Smooth muscle cell (in vitro differentiated cells): ENCODE results near the gene TES. TPM values are rescaled to one million over a fixed set of nuclear protein-coding genes. Genes with fewer than 3 reads are reported as not detected.

ENCODE experiments used
- DNase-seq: peaks from one replicate; lab custom pipeline; 2025; ENCODE audit not compliant: unreplicated experiment; lab: John Stamatoyannopoulos, UW
- H2AFZ ChIP-seq: fragments of 200-600 bp; sonication (generic); 2 replicates; pipeline ENCODE4 v1.6.0; 2016; ENCODE audit warnings: antibody characterized with exemption, low read depth, mild to moderate bottlenecking
- H3F3A ChIP-seq: fragments of 200-600 bp; sonication (generic); 2 replicates; pipeline ENCODE4 v1.6.0; 2017; ENCODE audit warnings: antibody characterized with exemption, low read depth
- H3K27ac ChIP-seq: fragments of 200-600 bp; sonication (generic); 2 replicates; pipeline ENCODE4 v1.5.1; 2016; ENCODE audit warnings: low read depth, mild to moderate bottlenecking
- H3K27me3 ChIP-seq: fragments of 200-600 bp; sonication (generic); 2 replicates; pipeline ENCODE4 v1.6.1; 2016; ENCODE audit warnings: low read depth, mild to moderate bottlenecking
- H3K36me3 ChIP-seq: fragments of 200-600 bp; sonication (generic); 2 replicates; pipeline ENCODE4 v1.5.1; 2016; ENCODE audit warnings: low read depth
- H3K4me1 ChIP-seq: fragments of 200-600 bp; sonication (generic); 2 replicates; pipeline ENCODE4 v1.5.1; 2016; ENCODE audit warnings: low read depth
- H3K4me2 ChIP-seq: fragments of 200-600 bp; sonication (generic); 2 replicates; pipeline ENCODE4 v1.6.0; 2016; ENCODE audit warnings: mild to moderate bottlenecking
- H3K4me3 ChIP-seq: fragments of 200-600 bp; sonication (generic); 2 replicates; pipeline ENCODE4 v1.5.1; 2016; ENCODE audit warnings: mild to moderate bottlenecking
- H3K79me2 ChIP-seq: fragments of 200-600 bp; sonication (generic); 2 replicates; pipeline ENCODE4 v1.6.0; 2016; ENCODE audit warnings: low read depth, mild to moderate bottlenecking
- H3K9ac ChIP-seq: fragments of 200-600 bp; sonication (generic); 2 replicates; pipeline ENCODE4 v1.6.0; 2016; ENCODE audit warnings: low read depth
- H3K9me3 ChIP-seq: fragments of 200-600 bp; sonication (generic); replicated peaks from 2 replicates; pipeline ENCODE4 v1.5.1; 2016; ENCODE audit warnings: low read depth
- H4K20me1 ChIP-seq: fragments of 200-600 bp; sonication (generic); 2 replicates; pipeline ENCODE4 v1.6.0; 2016; ENCODE audit warnings: low read depth
- WGBS: methylation state at CpG from one replicate; pipeline ENCODE4 v1.1.7; 2016; ENCODE audit warnings: low lambda C conversion rate; 5-methylcytosine and 5-hydroxymethylcytosine counted together
- polyA plus RNA-seq: library from polyadenylated mRNA; unstranded; fragments of >200 nt; fragmentation: Nextera tagmentation; extraction: Ambion mirVana; gene quantifications from 2 replicates; pipeline ENCODE4 v1.2.1, GENCODE V29; 2016
- total RNA-seq: library from RNA; depleted of rRNA; stranded (reverse); fragments of >200 nt; gene quantifications from 2 replicates; pipeline ENCODE4 v1.2.3, GENCODE V29; 2014
- TF ChIP-seq, protein P1 (sequence below): fragments of 200-600 bp; sonication (generic); IDR thresholded peaks from 2 replicates; pipeline ENCODE4 v1.5.1; 2017; ENCODE audit warnings: borderline replicate concordance, mild to moderate bottlenecking, antibody characterized with exemption; ENCODE audit not compliant: insufficient read depth, poor library complexity, severe bottlenecking

The TES gene
- total and polyA plus RNA-seq, 2 experiments from 2014 or later: 74.6 to 149 TPM

DNA sequence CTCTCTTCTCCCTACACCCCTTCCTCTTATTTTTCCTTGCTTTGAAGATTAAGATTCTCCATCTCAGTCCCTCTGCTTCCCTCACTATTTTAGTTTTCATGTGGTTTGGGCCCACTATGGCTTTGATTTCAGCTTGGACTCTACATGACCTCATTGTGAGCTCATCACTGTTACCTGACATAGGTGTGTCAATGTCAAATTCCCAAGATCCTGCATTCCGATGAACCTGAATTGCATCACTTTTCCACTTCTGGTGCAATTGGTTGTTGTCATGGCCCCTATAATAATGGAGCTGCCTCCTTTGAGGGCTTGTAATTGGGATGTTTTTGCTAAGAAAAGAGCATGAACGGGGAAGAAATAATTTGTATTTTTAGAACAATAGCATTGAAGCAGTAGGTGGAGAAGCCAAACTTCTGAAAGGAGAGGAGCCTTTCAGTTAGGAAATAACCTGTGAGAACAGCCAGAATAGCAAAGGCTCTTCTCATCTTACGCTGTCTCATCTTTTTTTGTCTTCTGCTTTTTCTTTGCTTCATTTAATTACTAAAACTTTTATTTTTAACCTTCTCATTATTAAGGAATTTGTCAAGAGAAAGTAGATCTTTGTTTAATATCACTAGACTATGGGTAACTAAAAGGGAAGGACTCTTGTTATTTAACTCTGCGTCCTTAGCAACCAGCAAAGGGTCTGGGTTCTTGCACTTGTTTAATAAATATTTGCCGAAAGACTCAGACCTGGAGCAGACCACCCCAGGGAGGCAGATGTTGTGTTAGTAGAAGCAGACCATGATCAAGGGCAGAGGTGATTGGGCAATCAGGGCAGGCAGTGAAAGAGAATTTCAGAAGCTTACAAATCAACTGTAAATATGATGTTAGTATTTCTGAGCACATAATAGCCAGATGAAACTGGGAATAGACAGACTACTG is 95.4 kb downstream of the TES start:
- TF ChIP-seq, protein P1, sequence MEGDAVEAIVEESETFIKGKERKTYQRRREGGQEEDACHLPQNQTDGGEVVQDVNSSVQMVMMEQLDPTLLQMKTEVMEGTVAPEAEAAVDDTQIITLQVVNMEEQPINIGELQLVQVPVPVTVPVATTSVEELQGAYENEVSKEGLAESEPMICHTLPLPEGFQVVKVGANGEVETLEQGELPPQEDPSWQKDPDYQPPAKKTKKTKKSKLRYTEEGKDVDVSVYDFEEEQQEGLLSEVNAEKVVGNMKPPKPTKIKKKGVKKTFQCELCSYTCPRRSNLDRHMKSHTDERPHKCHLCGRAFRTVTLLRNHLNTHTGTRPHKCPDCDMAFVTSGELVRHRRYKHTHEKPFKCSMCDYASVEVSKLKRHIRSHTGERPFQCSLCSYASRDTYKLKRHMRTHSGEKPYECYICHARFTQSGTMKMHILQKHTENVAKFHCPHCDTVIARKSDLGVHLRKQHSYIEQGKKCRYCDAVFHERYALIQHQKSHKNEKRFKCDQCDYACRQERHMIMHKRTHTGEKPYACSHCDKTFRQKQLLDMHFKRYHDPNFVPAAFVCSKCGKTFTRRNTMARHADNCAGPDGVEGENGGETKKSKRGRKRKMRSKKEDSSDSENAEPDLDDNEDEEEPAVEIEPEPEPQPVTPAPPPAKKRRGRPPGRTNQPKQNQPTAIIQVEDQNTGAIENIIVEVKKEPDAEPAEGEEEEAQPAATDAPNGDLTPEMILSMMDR: no peak
- H3K9ac ChIP-seq: no peak overlapping the region
- H3K36me3 ChIP-seq: no peaks in the 10 kb centered on the region
- H3K27ac ChIP-seq: peak overlapping the region; percentile 3
- DNase-seq: no peak
- no peak overlapping the region for H3K4me2 ChIP-seq
- no peaks in the 10 kb centered on the region for H3K4me1 ChIP-seq
- H3K9me3 ChIP-seq: no peaks in the 10 kb centered on the region
- no peaks in the 10 kb centered on the region for H3K79me2 ChIP-seq
- 74% methylated on average over 5 of the region's 5 CpGs for WGBS
- no peaks in the 10 kb centered on the region for H3F3A ChIP-seq
- H3K4me3 ChIP-seq: no peak overlapping the region
- H3K27me3 ChIP-seq: no peaks in the 10 kb centered on the region
- no peak overlapping the region for H2AFZ ChIP-seq
- H4K20me1 ChIP-seq: no peaks in the 10 kb centered on the region

DNA sequence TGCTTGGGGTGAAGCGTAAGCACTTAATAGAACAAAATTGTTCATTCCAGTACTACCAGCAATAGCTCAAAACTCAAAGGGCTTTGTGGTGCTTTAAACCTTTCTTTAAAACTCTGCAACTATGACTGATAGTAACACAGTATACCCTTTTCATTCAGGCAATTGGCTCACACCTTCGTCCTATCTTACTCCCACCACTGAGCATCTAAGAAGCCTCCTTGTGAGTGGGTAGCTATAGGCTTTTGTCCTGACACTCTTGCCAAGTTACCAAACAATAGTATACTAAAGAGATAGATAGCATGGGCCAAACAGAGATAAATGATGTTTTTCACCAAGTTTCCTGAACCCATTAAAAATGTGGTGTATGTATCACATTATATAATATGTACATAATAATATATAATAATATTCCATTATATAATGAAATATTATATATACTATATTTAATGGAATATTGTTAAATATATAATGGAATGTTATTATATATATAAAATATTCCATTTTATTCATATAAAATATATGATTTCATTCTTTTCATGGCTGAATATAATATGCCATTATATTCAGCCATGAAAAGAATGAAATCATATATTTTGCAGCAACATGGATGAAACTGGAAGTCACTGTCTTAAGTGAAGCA is 96.2 kb downstream of the TES start:
- no peaks in the 10 kb centered on the region for H3K9me3 ChIP-seq
- no peaks in the 10 kb centered on the region for H3F3A ChIP-seq
- H2AFZ ChIP-seq: no peak overlapping the region
- H3K4me3 ChIP-seq: no peak overlapping the region
- H3K4me1 ChIP-seq: no peaks in the 10 kb centered on the region
- H3K36me3 ChIP-seq: no peaks in the 10 kb centered on the region
- TF ChIP-seq, protein P1: no peak
- no peaks in the 10 kb centered on the region for H3K79me2 ChIP-seq
- peak overlapping the region; percentile 3 for H3K27ac ChIP-seq
- no peaks in the 10 kb centered on the region for H3K27me3 ChIP-seq
- H4K20me1 ChIP-seq: no peaks in the 10 kb centered on the region
- WGBS: 95% methylated on average over 2 of the region's 2 CpGs
- no peak for DNase-seq
- H3K9ac ChIP-seq: no peak overlapping the region
- H3K4me2 ChIP-seq: no peak overlapping the region

DNA sequence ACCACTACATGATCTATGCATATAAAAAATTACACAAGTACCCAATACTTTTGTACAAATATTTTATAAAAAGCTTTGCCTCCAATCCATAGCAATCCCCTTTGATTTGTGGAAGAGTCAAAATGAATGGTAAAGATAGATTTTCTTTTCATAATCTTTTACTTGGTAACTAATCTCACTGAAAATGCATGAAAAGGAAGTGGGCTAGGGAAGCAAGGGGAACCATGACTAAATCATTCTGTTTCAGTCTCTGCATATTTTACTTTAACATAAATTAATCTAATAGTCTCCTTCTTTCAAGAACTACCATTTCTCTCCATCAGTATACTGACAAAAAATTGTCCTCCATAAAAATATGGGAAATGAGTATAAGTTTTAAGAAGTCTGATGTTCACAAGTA is 96.9 kb downstream of the TES start:
- TF ChIP-seq, protein P1: no peak
- Histone ChIP-seq H3K79me2 (no peaks in the 10 kb centered on the region), H2AFZ (no peak overlapping the region), H4K20me1 (no peaks in the 10 kb centered on the region), H3K4me3 (no peak overlapping the region), H3K9me3 (no peaks in the 10 kb centered on the region), H3K27me3 (no peaks in the 10 kb centered on the region), H3K9ac (no peak overlapping the region), H3K4me2 (no peak overlapping the region), H3K36me3 (no peaks in the 10 kb centered on the region), H3F3A (no peaks in the 10 kb centered on the region), H3K27ac (no peak overlapping the region), H3K4me1 (no peaks in the 10 kb centered on the region)
- no peak for DNase-seq

Other genes with a start within 250 kb of the TES start
- not detected in 2 replicates for gene TFEC, start 179.8 kb upstream of the TES start, total RNA-seq
- gene TFEC, start 179.8 kb upstream of the TES start, polyA plus RNA-seq: not detected in 2 replicates